HG03354 (cell line): ENCODE results near the gene MAT2A.
"Not testable (repeated sequence)": the region's sequence is repeated elsewhere in the genome, so short reads cannot be mapped to it uniquely, and the experiment has no call there.

Source experiments
- ATAC-seq: cut with Tn5 transposase; IDR thresholded peaks from one replicate; pipeline ENCODE4 v1.9.1; 2021; ENCODE audit warnings: mild to moderate bottlenecking; ENCODE audit not compliant: unreplicated experiment, poor library complexity, severe bottlenecking

Gene MAT2A

DNA sequence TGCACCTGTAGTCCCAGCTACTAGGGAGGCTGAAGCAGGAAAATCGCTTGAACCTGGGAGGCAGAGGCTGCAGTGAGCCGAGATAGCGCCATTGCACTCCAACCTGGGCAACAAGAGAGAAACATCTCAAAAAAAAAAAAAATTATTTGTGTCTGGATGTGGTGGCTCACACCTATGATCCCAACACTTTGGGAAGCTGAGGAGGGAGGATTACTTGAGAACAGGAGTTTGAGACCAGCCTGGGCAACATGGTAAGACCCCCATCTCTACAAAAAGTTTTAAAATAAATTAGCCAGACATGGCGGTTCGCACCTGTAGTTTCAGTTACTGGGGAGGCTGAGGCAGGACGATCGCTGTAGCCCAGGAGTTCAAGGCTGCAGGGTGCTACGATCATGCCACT lies 36.8 kb downstream of the MAT2A start:
- ATAC-seq: no peak

DNA sequence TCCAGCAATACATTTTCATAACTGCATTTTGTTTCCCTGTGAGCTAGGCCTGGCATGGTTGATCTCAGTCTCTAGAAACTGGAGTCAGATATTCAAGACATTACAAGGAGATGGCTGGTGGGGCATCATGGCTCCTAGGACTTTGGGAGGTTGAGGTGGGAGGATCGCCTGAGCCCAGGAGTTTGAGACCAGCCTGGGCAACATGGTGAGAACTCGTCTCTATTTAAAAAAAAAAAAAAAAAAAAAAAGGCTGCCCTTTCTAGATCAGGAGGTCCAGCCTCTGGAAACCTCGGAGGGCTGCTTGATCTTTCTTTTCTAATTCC lies 38.1 kb downstream of the MAT2A start:
- no peak for ATAC-seq

GRCh38 chr2:85577386-85578242 lies 38.6 kb downstream of the MAT2A start, which contains the start of gene VAMP8:
Gene VAMP8 (plus strand): TSS chr2:85577586. CDS start chr2:85577647, 61 bp downstream.
- ATAC-seq: peak; percentile 65

DNA sequence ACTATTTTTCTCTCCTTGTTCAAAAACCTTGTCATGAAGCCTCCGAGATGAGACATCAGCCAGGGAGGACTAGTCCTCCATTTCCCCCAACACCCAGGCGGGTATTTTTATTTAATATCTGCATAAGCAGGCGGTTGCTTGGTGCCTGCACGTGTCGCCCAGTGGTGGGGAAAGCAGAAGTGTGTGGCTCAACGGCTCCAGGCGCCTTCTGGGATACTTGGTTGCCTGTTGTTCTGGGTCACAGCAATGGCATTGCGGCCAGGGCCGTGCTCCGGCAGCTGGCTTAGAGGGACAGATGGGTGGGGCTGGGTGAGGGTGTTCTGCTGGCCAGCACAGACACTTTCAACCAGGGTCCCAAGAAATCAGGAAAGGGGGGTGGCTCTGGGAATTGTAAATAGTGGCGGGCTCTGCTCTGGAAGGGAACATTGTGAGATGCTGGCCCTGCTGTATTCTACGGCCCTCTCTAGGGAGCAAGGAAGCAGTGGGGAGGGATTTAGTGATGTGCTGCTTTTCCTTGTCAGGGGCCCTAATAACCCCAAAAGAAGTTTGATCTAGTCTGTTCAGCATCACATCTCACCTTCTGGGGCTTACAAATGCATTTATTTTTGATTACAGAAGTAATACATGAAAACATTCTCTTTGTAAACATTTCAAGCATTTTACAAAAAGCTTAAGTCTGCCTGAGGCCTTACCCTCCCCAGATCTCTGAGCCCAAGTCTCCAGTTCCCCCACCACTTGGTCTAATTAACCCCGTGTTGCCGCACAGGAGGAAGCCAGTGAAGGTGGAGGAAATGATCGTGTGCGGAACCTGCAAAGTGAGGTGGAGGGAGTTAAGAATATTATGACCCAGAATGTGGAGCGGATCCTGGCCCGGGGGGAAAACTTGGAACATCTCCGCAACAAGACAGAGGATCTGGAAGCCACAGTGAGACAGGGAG lies 39.5 kb downstream of the MAT2A start:
- ATAC-seq: peak; percentile 59

DNA sequence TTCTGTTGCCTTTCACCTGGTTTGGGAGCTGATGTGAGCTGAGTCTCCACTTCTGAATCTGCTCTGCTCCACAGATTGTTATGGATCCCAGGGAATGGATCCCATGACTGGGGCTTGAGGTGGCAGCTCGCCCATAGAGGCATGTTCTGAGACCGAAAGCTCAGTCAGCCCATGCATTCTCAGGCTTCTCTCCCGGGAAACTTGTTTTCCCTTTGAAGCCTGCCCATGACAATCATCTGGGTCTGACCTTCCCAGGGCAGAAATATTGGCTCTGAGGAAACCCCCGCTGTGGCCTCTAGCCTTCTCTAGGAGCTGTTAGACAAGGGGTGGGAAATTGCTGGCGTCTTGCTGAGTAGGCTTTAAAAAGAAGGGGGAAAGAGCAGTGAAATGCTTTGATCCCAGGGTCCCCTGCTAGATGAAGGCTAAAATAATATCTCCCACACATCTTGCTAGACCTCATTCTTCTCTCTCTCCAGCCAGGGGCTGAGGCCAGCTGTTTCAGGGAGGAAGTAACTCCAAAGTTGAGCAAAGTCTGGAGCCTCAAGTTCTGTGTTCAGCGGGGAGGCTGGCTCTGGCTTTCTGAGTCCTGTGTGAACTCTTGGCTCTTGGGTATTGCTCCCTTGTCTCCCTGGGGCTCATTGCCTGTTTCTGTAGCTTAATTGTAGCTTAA lies 40.4 kb downstream of the MAT2A start:
- no peak for ATAC-seq

GRCh38 chr2:85580206-85580605 lies 41.2 kb downstream of the MAT2A start:
- no peak for ATAC-seq

DNA sequence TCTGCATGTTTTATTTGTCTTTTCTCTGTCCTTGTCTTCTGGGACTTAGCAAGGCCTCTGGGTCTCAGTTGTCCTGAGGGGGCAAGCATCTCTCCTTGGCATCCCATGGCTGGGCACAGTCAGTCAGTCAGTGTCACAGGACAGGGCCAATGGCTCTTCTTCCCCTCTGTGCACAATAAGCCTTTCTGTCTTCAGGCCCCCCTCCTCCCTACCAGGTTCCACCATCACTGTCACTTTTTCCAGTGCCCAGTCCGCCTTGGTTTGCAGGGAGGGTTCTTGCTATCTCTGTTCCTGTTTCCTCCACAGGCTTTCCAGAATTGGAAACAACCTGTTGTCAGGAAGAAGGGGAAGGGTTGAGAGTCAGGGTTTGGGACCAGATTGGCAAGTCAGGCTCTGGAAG lies 43.5 kb downstream of the MAT2A start:
- no peak for ATAC-seq

- ATAC-seq: peak; percentile 68
These were observed 44.8 kb downstream of the MAT2A start for GRCh38 chr2:85583667-85584353.

DNA sequence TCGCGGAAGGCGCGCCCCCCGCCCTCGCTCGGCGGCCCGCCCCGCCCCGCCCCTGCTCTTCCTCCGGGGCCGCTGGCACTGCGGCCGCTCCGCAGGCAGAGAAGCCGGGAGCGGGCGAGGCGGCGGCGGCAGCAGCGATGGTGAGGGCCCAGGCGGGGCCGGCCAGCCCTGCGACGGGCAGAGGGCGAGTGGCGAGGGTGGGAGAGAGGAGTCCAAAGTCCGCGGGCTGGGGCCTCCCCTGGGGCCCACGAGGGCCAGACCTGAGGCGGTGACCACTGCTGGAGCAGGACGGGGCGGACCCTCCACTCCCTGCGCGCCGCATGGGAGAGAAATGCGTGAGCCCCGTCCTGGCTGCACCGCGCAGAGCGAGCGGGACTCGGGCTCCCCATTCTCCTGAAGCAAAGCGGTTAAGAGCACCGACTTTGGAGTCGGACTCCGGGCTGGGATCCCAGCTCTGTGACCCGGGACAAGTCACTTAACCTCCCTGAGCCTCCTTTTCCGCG lies 45.4 kb downstream of the MAT2A start, which contains the start of gene VAMP5:
Gene VAMP5 (plus strand): TSS at position 78 of the 503 bp plus-strand sequence. CDS start 60 bp downstream, at position 138.
- ATAC-seq: peak; percentile 34

DNA sequence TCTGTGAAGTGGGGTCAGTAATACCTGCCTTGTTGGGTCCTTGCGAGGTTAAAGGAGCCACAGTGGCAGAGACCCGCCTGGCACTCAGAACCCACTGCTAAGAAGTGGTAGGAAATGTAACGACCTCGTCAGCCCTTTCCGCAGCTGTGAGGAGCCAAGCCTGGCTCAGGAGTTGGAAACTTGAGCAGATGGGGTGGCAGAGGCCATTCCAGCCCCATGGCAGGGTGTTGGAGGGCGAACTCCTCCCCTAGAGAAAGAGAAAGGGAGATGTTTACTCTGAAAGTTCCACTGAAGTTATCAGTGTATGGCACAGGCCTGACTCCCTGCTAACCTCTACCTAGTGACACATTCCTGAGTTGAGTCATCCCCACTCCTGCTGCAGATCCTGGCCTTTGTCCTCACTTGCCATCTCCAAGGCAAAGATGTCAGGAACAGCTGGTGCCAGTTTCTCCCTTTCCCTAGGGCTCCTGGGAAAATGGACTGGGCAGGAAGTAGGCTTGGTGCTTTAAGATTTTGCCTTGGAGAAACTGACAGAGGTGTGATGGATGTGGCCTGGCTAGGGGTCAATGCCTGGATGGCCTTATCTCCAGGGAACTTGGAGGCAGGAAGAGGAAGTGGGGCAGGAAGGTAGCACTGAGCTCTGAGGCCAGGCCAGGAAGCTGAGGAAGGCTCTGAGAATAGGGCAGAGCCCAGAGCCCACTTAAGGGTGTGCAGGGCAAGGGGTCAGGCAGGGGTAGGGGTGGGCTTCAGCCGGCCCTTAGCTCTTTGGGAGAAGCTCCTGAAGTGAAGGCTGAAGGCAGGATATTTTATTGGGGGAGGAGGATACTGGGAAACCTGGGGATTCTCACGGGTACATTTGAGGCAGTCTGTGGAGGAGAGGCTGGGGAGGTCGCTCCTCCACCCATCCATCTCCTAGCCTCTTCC lies 46.2 kb downstream of the MAT2A start:
- ATAC-seq: peak; percentile 46

GRCh38 chr2:85585781-85586105 lies 46.8 kb downstream of the MAT2A start:
- no peak for ATAC-seq

DNA sequence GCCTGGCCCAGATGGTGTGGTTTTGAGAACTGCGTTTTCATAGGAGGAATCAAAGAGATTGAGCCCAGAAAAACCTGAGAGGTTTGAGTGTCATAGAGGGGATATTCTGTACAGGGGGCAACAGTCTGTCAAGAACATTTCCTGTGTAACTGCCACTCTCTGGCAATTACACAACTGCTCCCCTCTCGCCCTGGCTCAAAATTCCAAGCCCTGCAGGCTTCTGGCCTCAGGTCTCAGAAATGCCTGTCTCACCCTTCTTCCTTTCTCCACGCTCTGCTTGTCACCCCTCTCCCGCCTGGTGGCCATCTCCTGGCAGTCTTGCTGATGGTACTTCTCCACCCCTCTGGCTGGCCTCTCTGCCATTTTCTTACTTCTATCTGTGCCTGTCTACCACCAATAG lies 49.3 kb downstream of the MAT2A start:
- ATAC-seq: no peak

- ATAC-seq: no peak
These were observed 49.7 kb downstream of the MAT2A start for GRCh38 chr2:85588645-85589044.

GRCh38 chr2:85589181-85589580 lies 50.2 kb downstream of the MAT2A start:
- ATAC-seq: no peak

DNA sequence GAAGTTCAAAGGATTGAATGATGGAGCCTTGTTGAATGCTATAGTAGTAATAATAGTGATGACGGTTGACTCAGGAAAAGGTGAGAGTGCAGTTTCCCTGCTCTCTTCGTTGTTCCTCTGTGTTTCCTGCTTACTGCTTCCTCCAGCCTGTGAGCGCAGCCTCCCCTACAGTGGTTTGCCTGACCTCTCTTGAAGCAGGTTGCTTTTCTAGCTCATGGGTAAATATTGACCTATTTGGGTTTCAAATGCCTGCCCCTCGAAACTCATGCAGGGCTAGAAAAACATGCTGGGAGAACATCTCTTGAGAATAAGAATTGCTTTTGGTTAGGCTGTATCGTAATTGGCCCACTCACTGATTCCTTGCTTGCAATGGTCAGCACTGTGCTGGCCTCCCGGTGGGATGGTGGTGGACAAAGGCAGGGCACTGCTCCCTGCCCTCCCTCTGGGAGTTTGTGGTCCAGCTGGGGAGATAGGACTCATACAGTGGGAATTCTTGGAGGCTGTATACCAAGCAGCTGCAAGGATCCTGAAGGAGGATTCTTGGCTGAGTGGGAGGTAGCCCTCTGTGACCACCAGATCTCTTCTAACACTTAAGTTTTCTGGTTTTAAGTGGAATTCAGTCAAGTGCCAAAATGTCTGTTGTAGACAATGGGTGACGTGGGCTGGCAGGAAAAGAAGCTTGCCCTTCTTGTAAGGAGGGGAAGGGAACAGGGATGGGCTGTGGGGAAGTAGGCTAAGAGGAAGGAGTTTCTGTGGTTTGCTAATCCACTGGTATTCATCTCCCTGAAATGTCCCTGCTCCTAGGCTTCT lies 51.2 kb downstream of the MAT2A start:
- no peak for ATAC-seq

DNA sequence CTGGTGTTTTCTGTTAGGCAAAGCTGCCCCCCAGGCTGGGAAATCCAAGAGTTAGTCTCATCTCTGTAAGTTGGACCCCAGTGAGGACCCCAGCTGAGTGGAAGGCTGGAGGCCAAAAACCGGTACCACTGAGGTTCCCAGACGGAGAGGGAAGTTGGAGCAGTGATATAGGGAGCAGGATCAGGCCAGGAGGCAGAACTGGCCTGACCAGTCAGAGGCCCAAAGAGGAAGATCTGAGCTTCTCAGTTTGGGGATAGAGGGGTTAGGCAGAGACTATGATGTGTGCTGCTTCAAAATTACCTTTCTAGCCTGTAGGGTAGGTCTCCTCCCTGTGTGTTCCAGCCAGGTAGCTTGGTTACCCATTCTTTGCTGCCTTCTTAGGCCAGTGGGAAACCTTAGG lies 52.0 kb downstream of the MAT2A start:
- ATAC-seq: no peak

- ATAC-seq: no peak
These were observed 52.6 kb downstream of the MAT2A start for GRCh38 chr2:85591563-85591962.

GRCh38 chr2:85592299-85592698 lies 53.3 kb downstream of the MAT2A start:
- ATAC-seq: not testable (repeated sequence)
